Stomach smooth muscle (tissue), 2 donors: Measurements from ENCODE around the gene MC1R.

Experiments
- H3K27ac ChIP-seq: one replicate; pipeline ENCODE4 v1.7.0; 2013; ENCODE audit warnings: mild to moderate bottlenecking, low read length, inconsistent platforms
- H3K27me3 ChIP-seq, 2 donors: one replicate each; pipeline ENCODE4 v1.7.0; 2013; ENCODE audit warnings: low read length in 2 of 2; ENCODE audit not compliant: insufficient read depth in 2 of 2, control insufficient read depth in 1 of 2
- H3K36me3 ChIP-seq, 2 donors: one replicate each; pipeline ENCODE4 v1.7.0; 2013; ENCODE audit warnings: low read length in 2 of 2; ENCODE audit not compliant: control insufficient read depth in 2 of 2, insufficient read depth in 2 of 2
- H3K4me1 ChIP-seq: one replicate; pipeline ENCODE4 v1.7.0; 2013; ENCODE audit warnings: low read length; ENCODE audit not compliant: control insufficient read depth, insufficient read depth
- H3K4me3 ChIP-seq, 2 donors: one replicate each; pipeline ENCODE4 v1.7.0; 2013; ENCODE audit warnings: low read length in 2 of 2
- H3K9ac ChIP-seq, 2 donors: one replicate each; pipeline ENCODE4 v1.7.0; 2013; ENCODE audit warnings: low read length in 2 of 2, mild to moderate bottlenecking in 1 of 2
- H3K9me3 ChIP-seq, 2 donors: one replicate each; pipeline ENCODE4 v1.7.0; 2013; ENCODE audit warnings: low read length in 2 of 2; ENCODE audit not compliant: control insufficient read depth in 2 of 2
- donor health status: healthy.
- donor health status: Pancreatic carcinoma.

The MC1R gene

GRCh38 chr16:89938175-89938885, 19.7 kb downstream of the MC1R start:
- H3K4me3 ChIP-seq: no peak overlapping the region
- no peaks in the 10 kb centered on the region for H3K4me1 ChIP-seq
- H3K27me3 ChIP-seq: no peaks in the 10 kb centered on the region
- no peaks in the 10 kb centered on the region for H3K36me3 ChIP-seq
- H3K27ac ChIP-seq: no peak overlapping the region
- no peak overlapping the region for H3K9ac ChIP-seq
- no peaks in the 10 kb centered on the region for H3K9me3 ChIP-seq

GRCh38 chr16:89944773-89945172, 26.1 kb downstream of the MC1R start:
- Histone ChIP-seq H3K9ac (no peak overlapping the region), H3K27ac (no peak overlapping the region), H3K4me3 (no peak overlapping the region), H3K9me3 (no peaks in the 10 kb centered on the region), H3K36me3 (no peaks in the 10 kb centered on the region), H3K4me1 (peaks cover 18% of the 10 kb centered on the region), H3K27me3 (no peaks in the 10 kb centered on the region)

- Histone ChIP-seq H3K27me3 (no peaks in the 10 kb centered on the region), H3K9ac (no peak overlapping the region), H3K4me3 (no peak overlapping the region), H3K9me3 (no peaks in the 10 kb centered on the region), H3K36me3 (no peaks in the 10 kb centered on the region), H3K27ac (no peak overlapping the region), H3K4me1 (peaks cover 19% of the 10 kb centered on the region)
Measured at GRCh38 chr16:89945654-89946053, 27.0 kb downstream of the MC1R start.

GRCh38 chr16:89946515-89946914, 27.9 kb downstream of the MC1R start:
- no peak overlapping the region for H3K4me3 ChIP-seq
- H3K4me1 ChIP-seq: peaks cover 19% of the 10 kb centered on the region
- H3K9me3 ChIP-seq: no peaks in the 10 kb centered on the region
- no peak overlapping the region for H3K9ac ChIP-seq
- no peak overlapping the region for H3K27ac ChIP-seq
- no peaks in the 10 kb centered on the region for H3K27me3 ChIP-seq
- no peaks in the 10 kb centered on the region for H3K36me3 ChIP-seq

GRCh38 chr16:89949121-89949742, 30.6 kb downstream of the MC1R start:
- H3K9me3 ChIP-seq: no peaks in the 10 kb centered on the region
- no peak overlapping the region for H3K27ac ChIP-seq
- no peaks in the 10 kb centered on the region for H3K36me3 ChIP-seq
- no peaks in the 10 kb centered on the region for H3K27me3 ChIP-seq
- H3K4me3 ChIP-seq: peak overlapping the region; percentile 55 to 72
- H3K4me1 ChIP-seq: peaks cover 19% of the 10 kb centered on the region
- H3K9ac ChIP-seq: peak overlapping the region; percentile 51

GRCh38 chr16:89949756-89950155, 31.1 kb downstream of the MC1R start:
- no peak overlapping the region for H3K27ac ChIP-seq
- peak overlapping the region in 1 of 2 donors; percentile 72 for H3K4me3 ChIP-seq
- no peaks in the 10 kb centered on the region for H3K27me3 ChIP-seq
- H3K36me3 ChIP-seq: no peaks in the 10 kb centered on the region
- H3K4me1 ChIP-seq: peaks cover 19% of the 10 kb centered on the region
- H3K9me3 ChIP-seq: no peaks in the 10 kb centered on the region
- no peak overlapping the region for H3K9ac ChIP-seq

- H3K9me3 ChIP-seq: no peaks in the 10 kb centered on the region
- no peak overlapping the region for H3K4me3 ChIP-seq
- no peaks in the 10 kb centered on the region for H3K27me3 ChIP-seq
- H3K36me3 ChIP-seq: peaks cover 2 to 5% of the 10 kb centered on the region in 2 donors
- H3K9ac ChIP-seq: no peak overlapping the region
- no peak overlapping the region for H3K27ac ChIP-seq
- peaks cover 19% of the 10 kb centered on the region for H3K4me1 ChIP-seq
Measured at GRCh38 chr16:89951509-89951908, 32.8 kb downstream of the MC1R start.

GRCh38 chr16:89952049-89952448, 33.4 kb downstream of the MC1R start:
- H3K4me3 ChIP-seq: no peak overlapping the region
- H3K9me3 ChIP-seq: no peaks in the 10 kb centered on the region
- peaks cover 19% of the 10 kb centered on the region for H3K4me1 ChIP-seq
- no peaks in the 10 kb centered on the region for H3K27me3 ChIP-seq
- H3K27ac ChIP-seq: no peak overlapping the region
- H3K36me3 ChIP-seq: peaks cover 4 to 5% of the 10 kb centered on the region in 2 donors
- H3K9ac ChIP-seq: no peak overlapping the region

- no peak overlapping the region for H3K4me3 ChIP-seq
- H3K27ac ChIP-seq: no peak overlapping the region
- H3K9me3 ChIP-seq: no peaks in the 10 kb centered on the region
- H3K27me3 ChIP-seq: no peaks in the 10 kb centered on the region
- H3K36me3 ChIP-seq: peaks cover 6% of the 10 kb centered on the region in 2 donors
- peaks cover 17% of the 10 kb centered on the region for H3K4me1 ChIP-seq
- no peak overlapping the region for H3K9ac ChIP-seq
Measured at GRCh38 chr16:89952551-89952950, 33.9 kb downstream of the MC1R start.

GRCh38 chr16:89953671-89954406, 35.2 kb downstream of the MC1R start:
- H3K36me3 ChIP-seq: peaks cover 10 to 16% of the 10 kb centered on the region in 2 donors
- H3K4me1 ChIP-seq: peaks cover 9% of the 10 kb centered on the region
- H3K4me3 ChIP-seq: no peak overlapping the region
- H3K9ac ChIP-seq: no peak overlapping the region
- no peaks in the 10 kb centered on the region for H3K27me3 ChIP-seq
- H3K27ac ChIP-seq: no peak overlapping the region
- no peaks in the 10 kb centered on the region for H3K9me3 ChIP-seq
